NCI-H2029 (cell line): ENCODE data around the gene LIPC.

Source experiments
- DNase-seq: peaks from one replicate; lab custom pipeline; 2025; lab: John Stamatoyannopoulos, UW

Gene LIPC

GRCh38 chr15:58554758-58555157 is 123.0 kb downstream of the LIPC start:
- no peak for DNase-seq

- no peak for DNase-seq
These were observed 123.6 kb downstream of the LIPC start for GRCh38 chr15:58555162-58556027.

- no peak for DNase-seq
These were observed 124.2 kb downstream of the LIPC start for GRCh38 chr15:58556028-58556361.

- DNase-seq: no peak
These were observed 124.8 kb downstream of the LIPC start for GRCh38 chr15:58556541-58556940.

- DNase-seq: no peak
These were observed 127.0 kb downstream of the LIPC start for GRCh38 chr15:58558777-58559176.

GRCh38 chr15:58559904-58560588 is 128.3 kb downstream of the LIPC start:
- DNase-seq: no peak

- DNase-seq: no peak
These were observed 129.5 kb downstream of the LIPC start for GRCh38 chr15:58561321-58561720.

GRCh38 chr15:58562135-58562534 is 130.3 kb downstream of the LIPC start:
- no peak for DNase-seq

- DNase-seq: no peak
These were observed 133.2 kb downstream of the LIPC start for GRCh38 chr15:58564981-58565380.

GRCh38 chr15:58565619-58566018 is 133.8 kb downstream of the LIPC start:
- DNase-seq: no peak

- DNase-seq: no peak
These were observed 134.2 kb downstream of the LIPC start for GRCh38 chr15:58566029-58566428.

- DNase-seq: peak; percentile 62
These were observed 136.4 kb downstream of the LIPC start for GRCh38 chr15:58568157-58568571.

- no peak for DNase-seq
These were observed 137.7 kb downstream of the LIPC start for GRCh38 chr15:58569455-58569854.

GRCh38 chr15:58571491-58571890 is 139.7 kb downstream of the LIPC start:
- no peak for DNase-seq

- no peak for DNase-seq
These were observed 140.7 kb downstream of the LIPC start for GRCh38 chr15:58572521-58572920.

- DNase-seq: no peak
These were observed 141.5 kb downstream of the LIPC start for GRCh38 chr15:58573270-58573669.

GRCh38 chr15:58574631-58575030 is 142.8 kb downstream of the LIPC start:
- DNase-seq: no peak

GRCh38 chr15:58575045-58575786 is 143.4 kb downstream of the LIPC start:
- no peak for DNase-seq

GRCh38 chr15:58576657-58577056 is 144.9 kb downstream of the LIPC start:
- no peak for DNase-seq

- DNase-seq: no peak
These were observed 150.4 kb downstream of the LIPC start for GRCh38 chr15:58582160-58582559.

- DNase-seq: no peak
These were observed 151.5 kb downstream of the LIPC start for GRCh38 chr15:58583171-58583908.
